Measurements from ENCODE around the gene INS. TPM values are rescaled to one million over a fixed set of nuclear protein-coding genes. Genes with fewer than 3 reads are reported as not detected.

Gene INS
- total and polyA plus RNA-seq, 2 of the 4 experiments (the other 2 are of a cell fraction), result not detected

DNA sequence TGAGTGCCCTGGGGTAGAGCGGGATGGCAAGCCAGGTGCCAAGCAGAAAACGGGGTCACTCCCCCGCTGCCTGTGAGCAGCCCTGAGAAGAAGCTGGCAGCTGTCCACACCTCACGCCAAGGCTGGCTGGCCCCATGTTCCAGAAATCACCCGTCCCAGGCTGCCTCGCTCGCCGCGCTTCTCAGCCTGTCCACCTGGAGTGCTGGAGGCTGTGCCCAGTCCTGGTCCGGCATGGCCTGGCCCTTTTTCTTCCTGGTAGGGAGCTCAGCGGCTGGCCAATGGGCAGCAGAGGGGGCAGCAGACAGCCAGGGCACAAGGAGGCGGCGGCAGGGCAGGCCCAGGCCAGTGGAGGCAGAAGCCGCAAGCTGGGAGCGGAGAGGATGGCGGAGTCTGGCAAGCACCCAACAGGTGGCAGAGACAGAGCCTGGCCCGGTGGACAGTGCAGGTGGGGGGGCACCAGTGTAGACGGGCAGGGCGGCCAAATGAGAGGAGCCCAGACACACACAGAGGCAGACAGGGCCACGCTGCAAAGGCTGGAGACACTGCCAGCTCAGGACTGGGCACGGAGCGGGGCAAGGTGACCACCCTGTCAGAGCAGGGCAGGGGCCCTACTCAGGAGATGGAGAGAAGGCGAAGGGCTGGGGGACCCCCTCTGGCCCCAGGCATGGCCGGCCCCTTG is 47.8 kb upstream of the INS start:
- Histone ChIP-seq H4K91ac (ENCODE audit: insufficient read depth, low read depth, low read length) (no peak overlapping the region), H2BK15ac (ENCODE audit: low read depth, low read length) (no peak overlapping the region), H2AFZ (replicated peaks; ENCODE audit: low read length, poor library complexity) (no peak overlapping the region), H3K9me3 (ENCODE audit: control insufficient read depth, insufficient read depth, low read length) (peaks cover 5% of the 10 kb centered on the region; the same call in 1 of the 2 replicates), H2AK9ac (replicated peaks; ENCODE audit: low read depth, low read length, poor library complexity) (no peak overlapping the region), H3K4ac (ENCODE audit: low read depth, low read length) (no peak overlapping the region), H2AK5ac (ENCODE audit: low read depth, low read length) (no peak overlapping the region), H2BK20ac (ENCODE audit: low read depth, low read length) (no peak overlapping the region), H3K4me3 (ENCODE audit: insufficient read depth, low read depth, low read length) (no peak overlapping the region), H3K27me3 (ENCODE audit: control insufficient read depth, insufficient read depth, low read length) (peaks cover 27% of the 10 kb centered on the region), H4K8ac (ENCODE audit: low read depth in 2 of 2, low read length in 2 of 2) (no peak overlapping the region), H3K18ac (ENCODE audit: low read depth, low read length) (no peak overlapping the region), H4K5ac (ENCODE audit: low read depth, low read length) (no peak overlapping the region), H3K79me1 (ENCODE audit: low read depth in 1 of 2, low read length in 2 of 2) (no peaks in the 10 kb centered on the region), H3K14ac (replicated peaks; ENCODE audit: low read depth, low read length) (no peak overlapping the region), H2BK120ac (ENCODE audit: low read depth, low read length) (no peak overlapping the region), H3K9me1 (ENCODE audit: insufficient read depth, low read length) (no peaks in the 10 kb centered on the region), H3K27ac (ENCODE audit: insufficient read depth, low read length) (no peak overlapping the region), H3K23ac (ENCODE audit: low read depth, low read length) (no peak overlapping the region), H3K9ac (ENCODE audit: low read depth, low read length) (no peak overlapping the region), H3K56ac (ENCODE audit: extremely low read depth, insufficient read depth, low read length) (no peak overlapping the region), H3K4me2 (ENCODE audit: low read depth, low read length) (no peak overlapping the region), H3K36me3 (ENCODE audit: control insufficient read depth, insufficient read depth, low read length) (no peaks in the 10 kb centered on the region), H3K4me1 (ENCODE audit: control insufficient read depth, insufficient read depth, low read length) (no peaks in the 10 kb centered on the region), H4K20me1 (ENCODE audit: insufficient read depth, low read length) (no peaks in the 10 kb centered on the region; the same call in 1 of the 2 replicates), H2BK5ac (ENCODE audit: low read depth, low read length, poor library complexity, severe bottlenecking) (no peak overlapping the region)
- dilution Hi-C loops (cut with HindIII; ENCODE audit: low sequenced_read_pairs, unreplicated experiment), result no loop called here
- no peak for TF ChIP-seq CEBPB (IDR thresholded peaks at IDR 0.05; ENCODE audit: low read depth, low read length)
- no peak for TF ChIP-seq RAD21 (IDR thresholded peaks at IDR 0.05; ENCODE audit: low read length)
- no peak for TF ChIP-seq NFE2L2 (IDR thresholded peaks at IDR 0.05; ENCODE audit: low read depth, low read length)
- TF ChIP-seq, protein P1, sequence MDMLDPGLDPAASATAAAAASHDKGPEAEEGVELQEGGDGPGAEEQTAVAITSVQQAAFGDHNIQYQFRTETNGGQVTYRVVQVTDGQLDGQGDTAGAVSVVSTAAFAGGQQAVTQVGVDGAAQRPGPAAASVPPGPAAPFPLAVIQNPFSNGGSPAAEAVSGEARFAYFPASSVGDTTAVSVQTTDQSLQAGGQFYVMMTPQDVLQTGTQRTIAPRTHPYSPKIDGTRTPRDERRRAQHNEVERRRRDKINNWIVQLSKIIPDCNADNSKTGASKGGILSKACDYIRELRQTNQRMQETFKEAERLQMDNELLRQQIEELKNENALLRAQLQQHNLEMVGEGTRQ (IDR thresholded peaks at IDR 0.05; ENCODE audit: low read depth, low read length), result no peak
- TF ChIP-seq, protein P2, sequence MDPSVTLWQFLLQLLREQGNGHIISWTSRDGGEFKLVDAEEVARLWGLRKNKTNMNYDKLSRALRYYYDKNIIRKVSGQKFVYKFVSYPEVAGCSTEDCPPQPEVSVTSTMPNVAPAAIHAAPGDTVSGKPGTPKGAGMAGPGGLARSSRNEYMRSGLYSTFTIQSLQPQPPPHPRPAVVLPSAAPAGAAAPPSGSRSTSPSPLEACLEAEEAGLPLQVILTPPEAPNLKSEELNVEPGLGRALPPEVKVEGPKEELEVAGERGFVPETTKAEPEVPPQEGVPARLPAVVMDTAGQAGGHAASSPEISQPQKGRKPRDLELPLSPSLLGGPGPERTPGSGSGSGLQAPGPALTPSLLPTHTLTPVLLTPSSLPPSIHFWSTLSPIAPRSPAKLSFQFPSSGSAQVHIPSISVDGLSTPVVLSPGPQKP (IDR thresholded peaks at IDR 0.05; ENCODE audit: borderline replicate concordance, low read depth, low read length), result no peak
- POLR2A ChIA-PET (ENCODE audit: unreplicated experiment), result interaction anchor here (0.5 kb wide), 1 partner anchor 38 kb away, joined by 3 read pairs; no protein-coding TSS in a partner anchor
- BruUV-seq (replicated peaks), result no TSS peak
- DNase-seq (no peak), ATAC-seq (ENCODE audit: low read depth) (no peak)
- CTCF ChIA-PET, result no interaction called here
- intact Hi-C loops (cut with micrococcal nuclease), result no loop called here
- in situ Hi-C loops (cut with MboI; ENCODE audit: low sequenced_read_pairs), result no loop called here
- WGBS, 2 experiments (ENCODE audit: extremely low coverage in 2 of 2, insufficient read length in 1 of 2), result 61% methylated on average over 14 of the region's 24 CpGs; no CpG with 5 or more reads in 1 of the 2 experiments

All from IMR-90 (cell line).